ENCODE data around the gene GMPR2.
"Not testable (repeated sequence)": the region's sequence is repeated elsewhere in the genome, so short reads cannot be mapped to it uniquely, and the experiment has no call there.

The GMPR2 gene

GRCh38 chr14:24216345-24216699, 16.4 kb upstream of the GMPR2 start:
- no peaks in the 10 kb centered on the region for H3K27me3 ChIP-seq (ENCODE audit: insufficient read depth, low read length)
- H3K36me3 ChIP-seq (ENCODE audit: insufficient read depth, low read length): peaks cover 11% of the 10 kb centered on the region
- no peaks in the 10 kb centered on the region for H4K20me1 ChIP-seq (ENCODE audit: insufficient read depth, low read length)
- peak overlapping the region; percentile 6; the same call in 1 of the 2 replicates for H3K9ac ChIP-seq (ENCODE audit: low read length)
- H3K9me3 ChIP-seq (ENCODE audit: low read length): no peaks in the 10 kb centered on the region
- H3K79me2 ChIP-seq (ENCODE audit: insufficient read depth, low read length): peaks cover 5% of the 10 kb centered on the region; the same call in 1 of the 2 replicates
- H3K4me2 ChIP-seq (ENCODE audit: low read length): peak overlapping the region; percentile 71; the same call in 1 of the 2 replicates
- peak overlapping the region; percentile 73 for H3K4me3 ChIP-seq (ENCODE audit: low read depth, low read length, poor library complexity, severe bottlenecking)
- peaks cover 32% of the 10 kb centered on the region for H3K4me1 ChIP-seq (ENCODE audit: insufficient read depth, low read length, severe bottlenecking)
- TF ChIP-seq CTCF (IDR thresholded peaks at IDR 0.05; ENCODE audit: low read length) (no peak), EZH2 (IDR thresholded peaks at IDR 0.05; ENCODE audit: borderline replicate concordance, low read length) (no peak)
- no peak overlapping the region for H2AFZ ChIP-seq (ENCODE audit: low read length)
- H3K27ac ChIP-seq (ENCODE audit: low read depth, low read length, poor library complexity, severe bottlenecking): no peak overlapping the region
- H3K9me2 ChIP-seq (ENCODE audit: low read depth, low read length): no peaks in the 10 kb centered on the region
- H3F3A ChIP-seq (ENCODE audit: insufficient read depth, low read length): peaks cover 9% of the 10 kb centered on the region

GRCh38 chr14:24216876-24217275, 15.9 kb upstream of the GMPR2 start:
- not testable (repeated sequence) for H3K4me3 ChIP-seq (ENCODE audit: low read depth, low read length, poor library complexity, severe bottlenecking); H4K20me1 ChIP-seq (ENCODE audit: insufficient read depth, low read length); H3K27me3 ChIP-seq (ENCODE audit: insufficient read depth, low read length); H3K9me3 ChIP-seq (ENCODE audit: low read length); H3F3A ChIP-seq (ENCODE audit: insufficient read depth, low read length); H2AFZ ChIP-seq (ENCODE audit: low read length); H3K9ac ChIP-seq (ENCODE audit: low read length); H3K36me3 ChIP-seq (ENCODE audit: insufficient read depth, low read length); H3K9me2 ChIP-seq (ENCODE audit: low read depth, low read length); H3K4me2 ChIP-seq (ENCODE audit: low read length); H3K79me2 ChIP-seq (ENCODE audit: insufficient read depth, low read length); H3K27ac ChIP-seq (ENCODE audit: low read depth, low read length, poor library complexity, severe bottlenecking)
- H3K4me1 ChIP-seq (ENCODE audit: insufficient read depth, low read length, severe bottlenecking): peaks cover 32% of the 10 kb centered on the region

- H3K27ac ChIP-seq (ENCODE audit: low read depth, low read length, poor library complexity, severe bottlenecking): no peak overlapping the region
- no peaks in the 10 kb centered on the region for H3K27me3 ChIP-seq (ENCODE audit: insufficient read depth, low read length)
- no peaks in the 10 kb centered on the region for H3K9me3 ChIP-seq (ENCODE audit: low read length)
- no peaks in the 10 kb centered on the region for H4K20me1 ChIP-seq (ENCODE audit: insufficient read depth, low read length)
- peaks cover 5% of the 10 kb centered on the region for H3F3A ChIP-seq (ENCODE audit: insufficient read depth, low read length)
- TF ChIP-seq EZH2 (IDR thresholded peaks at IDR 0.05; ENCODE audit: borderline replicate concordance, low read length) (no peak), CTCF (IDR thresholded peaks at IDR 0.05; ENCODE audit: low read length) (no peak)
- H3K9me2 ChIP-seq (ENCODE audit: low read depth, low read length): no peaks in the 10 kb centered on the region
- no peak overlapping the region for H3K4me2 ChIP-seq (ENCODE audit: low read length)
- peaks cover 5% of the 10 kb centered on the region; the same call in 1 of the 2 replicates for H3K36me3 ChIP-seq (ENCODE audit: insufficient read depth, low read length)
- no peak overlapping the region for H3K9ac ChIP-seq (ENCODE audit: low read length)
- no peak overlapping the region for H2AFZ ChIP-seq (ENCODE audit: low read length)
- H3K4me1 ChIP-seq (ENCODE audit: insufficient read depth, low read length, severe bottlenecking): peaks cover 18% of the 10 kb centered on the region
- peaks cover 23% of the 10 kb centered on the region for H3K79me2 ChIP-seq (ENCODE audit: insufficient read depth, low read length)
- no peak overlapping the region for H3K4me3 ChIP-seq (ENCODE audit: low read depth, low read length, poor library complexity, severe bottlenecking)
These were observed 13.6 kb upstream of the GMPR2 start for GRCh38 chr14:24219080-24219479.

GRCh38 chr14:24219521-24219920, 13.2 kb upstream of the GMPR2 start:
- Histone ChIP-seq H3F3A (ENCODE audit: insufficient read depth, low read length) (peaks cover 1% of the 10 kb centered on the region; the same call in 1 of the 2 replicates), H3K36me3 (ENCODE audit: insufficient read depth, low read length) (peaks cover 5% of the 10 kb centered on the region; the same call in 1 of the 2 replicates), H3K4me2 (ENCODE audit: low read length) (no peak overlapping the region), H2AFZ (ENCODE audit: low read length) (no peak overlapping the region), H3K9me3 (ENCODE audit: low read length) (no peaks in the 10 kb centered on the region), H3K9me2 (ENCODE audit: low read depth, low read length) (no peaks in the 10 kb centered on the region), H3K4me3 (ENCODE audit: low read depth, low read length, poor library complexity, severe bottlenecking) (no peak overlapping the region), H3K4me1 (ENCODE audit: insufficient read depth, low read length, severe bottlenecking) (peaks cover 14% of the 10 kb centered on the region), H3K9ac (ENCODE audit: low read length) (no peak overlapping the region), H3K27ac (ENCODE audit: low read depth, low read length, poor library complexity, severe bottlenecking) (no peak overlapping the region), H4K20me1 (ENCODE audit: insufficient read depth, low read length) (no peaks in the 10 kb centered on the region), H3K79me2 (ENCODE audit: insufficient read depth, low read length) (peaks cover 26% of the 10 kb centered on the region), H3K27me3 (ENCODE audit: insufficient read depth, low read length) (no peaks in the 10 kb centered on the region)
- TF ChIP-seq CTCF (IDR thresholded peaks at IDR 0.05; ENCODE audit: low read length): no peak
- TF ChIP-seq EZH2 (IDR thresholded peaks at IDR 0.05; ENCODE audit: borderline replicate concordance, low read length): no peak

- H3K36me3 ChIP-seq (ENCODE audit: insufficient read depth, low read length): peaks cover 23% of the 10 kb centered on the region
- not testable (repeated sequence) for H3K9me2 ChIP-seq (ENCODE audit: low read depth, low read length); H3F3A ChIP-seq (ENCODE audit: insufficient read depth, low read length); H2AFZ ChIP-seq (ENCODE audit: low read length); H4K20me1 ChIP-seq (ENCODE audit: insufficient read depth, low read length); H3K4me3 ChIP-seq (ENCODE audit: low read depth, low read length, poor library complexity, severe bottlenecking); H3K27me3 ChIP-seq (ENCODE audit: insufficient read depth, low read length); H3K4me2 ChIP-seq (ENCODE audit: low read length); H3K27ac ChIP-seq (ENCODE audit: low read depth, low read length, poor library complexity, severe bottlenecking); H3K4me1 ChIP-seq (ENCODE audit: insufficient read depth, low read length, severe bottlenecking); H3K9ac ChIP-seq (ENCODE audit: low read length); H3K9me3 ChIP-seq (ENCODE audit: low read length)
- peaks cover 58% of the 10 kb centered on the region for H3K79me2 ChIP-seq (ENCODE audit: insufficient read depth, low read length)
These were observed 9.7 kb upstream of the GMPR2 start for GRCh38 chr14:24222987-24223386.

Data from OCI-LY1 (cell line).